Activated T-cell treated with anti-CD3 and anti-CD28 coated beads for 1 hour (primary cell): ENCODE data around the gene IL15.

Experiments
- DNase-seq: peaks from one replicate; pipeline ENCODE4 v3.0.0-alpha.2; 2020; ENCODE audit warnings: low read depth

Gene IL15

GRCh38 chr4:141772838-141773237, 136.5 kb downstream of the IL15 start:
- DNase-seq, result no peak

DNA sequence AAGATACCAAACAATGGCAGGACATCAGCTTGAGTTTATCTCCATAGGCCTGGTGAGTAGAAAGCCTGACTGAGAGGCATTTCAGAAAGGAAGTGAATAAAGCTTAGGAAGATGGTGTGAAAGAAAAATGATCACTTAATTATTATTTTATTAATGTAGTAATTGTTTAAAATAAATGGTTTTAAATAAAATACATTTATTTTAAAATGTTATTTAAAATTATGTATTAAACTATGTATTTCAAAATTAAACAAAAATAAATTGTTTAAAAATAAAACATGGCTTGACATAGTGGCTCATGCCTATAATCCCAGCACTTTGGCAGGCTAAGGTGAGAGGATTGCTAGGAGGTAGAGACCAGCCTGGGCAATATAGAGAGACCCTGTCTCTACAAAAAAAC, 145.8 kb downstream of the IL15 start:
- no peak for DNase-seq
